GM21619 (cell line): Measurements from ENCODE around the gene SPEG.

Experiments used
- ATAC-seq: cut with Tn5 transposase; IDR thresholded peaks from one replicate; pipeline ENCODE4 v1.9.1; 2021; ENCODE audit not compliant: unreplicated experiment

SPEG gene

DNA sequence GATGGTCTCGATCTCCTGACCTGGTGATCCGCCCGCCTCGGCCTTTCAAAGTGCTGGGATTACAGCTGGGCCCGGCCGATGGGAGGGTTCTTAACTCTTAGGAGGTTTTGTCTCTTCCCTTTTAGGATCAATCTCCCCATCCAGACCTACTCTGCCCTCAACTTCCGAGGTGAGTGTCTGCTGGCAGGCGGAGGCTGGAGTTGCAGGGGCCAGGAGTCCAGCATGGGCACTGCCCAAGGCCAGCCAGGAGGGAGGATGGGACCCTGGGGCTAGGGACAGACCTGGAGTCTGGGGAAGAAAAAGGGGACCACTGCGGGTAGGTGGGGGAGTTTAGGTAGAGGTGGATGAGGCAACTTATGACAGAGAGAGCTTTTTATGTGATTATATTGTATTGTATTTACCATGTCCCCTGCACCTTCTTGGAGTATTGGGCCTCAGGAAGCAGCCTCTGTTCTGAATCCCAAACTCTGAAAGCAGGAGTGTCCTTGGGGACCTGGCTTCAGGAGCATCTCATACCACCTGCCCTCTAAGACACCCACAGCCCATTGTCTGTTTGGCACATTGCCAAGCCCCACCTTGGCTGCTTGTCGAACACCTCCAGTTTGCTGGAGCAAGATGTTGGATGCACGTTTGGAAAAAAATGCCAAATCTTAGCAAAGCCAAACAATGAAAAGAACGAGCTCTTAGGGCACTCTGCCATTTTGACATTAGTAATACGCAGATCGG lies 10.8 kb upstream of the SPEG start:
- ATAC-seq = no peak

GRCh38 chr2:219425238-219426067 lies 9.2 kb upstream of the SPEG start:
- ATAC-seq = no peak

DNA sequence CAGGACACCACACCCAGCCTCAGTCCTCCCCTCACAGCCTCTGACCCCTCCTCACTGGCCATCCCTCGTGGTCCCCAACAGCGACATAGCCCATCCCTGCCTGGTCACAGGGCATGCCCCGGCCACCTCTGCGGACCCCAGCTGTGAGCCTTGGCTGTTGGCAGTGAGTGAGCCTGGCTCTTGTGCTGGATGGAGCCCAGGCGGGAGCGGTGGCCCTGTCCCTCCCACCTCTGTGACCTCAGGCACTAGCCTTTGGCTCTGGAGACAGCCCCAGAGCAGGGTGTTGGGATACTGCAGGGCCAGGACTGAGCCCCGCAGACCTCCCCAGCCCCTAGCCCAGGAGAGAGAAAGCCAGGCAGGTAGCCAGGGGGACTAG lies 8.6 kb upstream of the SPEG start:
- ATAC-seq = no peak

- ATAC-seq = no peak
Observed at GRCh38 chr2:219426534-219427136, 8.0 kb upstream of the SPEG start.

- ATAC-seq = no peak
Observed at GRCh38 chr2:219428469-219428868, 6.2 kb upstream of the SPEG start.

DNA sequence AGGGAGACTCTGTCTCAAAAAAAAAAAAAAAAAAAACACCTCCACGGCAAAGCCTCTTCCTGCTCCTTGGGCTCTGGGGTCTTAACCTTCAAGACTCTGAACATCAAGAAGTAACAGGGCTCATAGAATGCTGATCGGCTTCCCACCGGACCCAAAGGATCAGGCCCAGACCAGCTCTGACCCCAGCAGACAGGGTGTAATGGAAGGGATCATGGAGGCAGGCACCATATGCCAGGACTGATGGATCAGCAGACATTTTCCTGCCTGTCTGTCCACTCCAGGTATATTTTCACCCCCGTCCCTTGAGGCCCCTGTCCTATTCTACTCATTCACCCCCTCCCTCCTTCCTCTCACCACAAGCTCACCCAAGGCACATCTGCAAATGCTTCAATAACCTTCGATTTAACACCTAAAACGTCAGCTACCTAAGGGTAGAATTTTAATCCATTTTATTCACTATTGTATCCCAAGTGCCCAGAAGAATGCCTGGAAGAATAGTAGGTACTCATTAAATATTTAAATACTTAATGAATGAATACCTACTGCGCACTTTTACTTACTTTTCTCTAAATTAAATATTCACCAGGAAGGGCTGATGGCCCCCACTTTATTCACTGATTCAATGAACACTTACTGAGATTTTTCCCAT lies 4.6 kb upstream of the SPEG start:
- ATAC-seq = no peak

DNA sequence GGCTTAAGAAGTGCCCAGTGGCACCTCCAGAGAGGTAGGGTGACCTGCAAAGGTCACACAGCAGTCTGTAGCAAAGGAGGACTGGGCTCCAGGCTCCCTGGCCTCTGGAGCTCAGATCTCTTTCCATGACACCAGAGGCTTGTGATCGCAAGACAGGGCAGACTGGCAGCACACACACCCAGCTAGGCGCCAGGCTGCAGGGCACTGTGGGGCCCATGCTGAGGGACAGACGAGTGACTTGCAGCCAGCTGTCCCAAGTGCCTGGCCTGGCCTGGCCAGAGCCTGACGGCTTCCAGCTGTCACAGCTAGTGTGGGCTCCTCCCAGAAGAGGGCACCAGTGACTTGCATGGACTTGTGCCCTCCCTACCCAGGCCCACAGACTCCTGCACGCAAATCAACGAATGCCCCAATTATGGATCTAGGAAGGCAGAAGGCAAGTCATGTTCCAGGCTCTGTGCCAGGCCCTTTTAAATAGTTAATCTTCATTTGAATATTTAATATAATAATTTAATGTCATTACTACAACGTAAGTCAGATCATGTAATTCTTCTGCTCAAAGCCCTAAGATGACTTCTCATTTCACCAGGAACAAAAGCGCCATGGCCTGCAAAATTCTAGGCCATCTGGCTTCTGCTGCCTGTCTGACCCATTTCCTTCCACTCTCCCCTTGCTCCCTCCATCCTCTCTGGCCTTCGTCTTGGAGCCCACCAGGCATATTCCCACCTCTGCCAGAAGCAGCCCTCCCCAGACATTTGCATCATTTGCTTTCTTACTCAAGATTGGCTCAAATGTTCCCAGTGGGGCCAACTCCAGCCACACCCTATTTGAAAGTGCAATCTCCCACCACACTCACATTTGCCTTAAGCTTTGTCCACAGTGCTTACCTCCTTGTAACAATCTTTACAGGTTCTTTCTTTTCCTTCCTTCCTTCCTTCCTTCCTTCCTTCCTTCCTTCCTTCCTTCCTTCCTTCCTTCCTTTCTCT lies 3.7 kb upstream of the SPEG start:
- ATAC-seq = no peak

GRCh38 chr2:219433666-219434467 lies 776 bp upstream of the SPEG start:
- no peak for ATAC-seq

DNA sequence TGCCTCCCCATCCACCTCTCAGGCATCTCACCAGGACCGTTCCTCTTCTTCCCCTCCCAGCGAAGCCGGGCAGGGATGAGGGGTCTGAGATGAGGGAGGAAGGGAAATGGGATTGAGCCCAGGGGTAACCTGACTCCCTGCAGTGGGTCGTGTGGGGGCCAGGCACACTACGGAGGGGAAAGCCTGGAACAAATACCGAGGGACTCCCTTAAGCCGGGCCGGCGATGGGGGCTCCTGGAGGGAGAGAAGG lies 250 bp upstream of the SPEG start:
- ATAC-seq = no peak

DNA sequence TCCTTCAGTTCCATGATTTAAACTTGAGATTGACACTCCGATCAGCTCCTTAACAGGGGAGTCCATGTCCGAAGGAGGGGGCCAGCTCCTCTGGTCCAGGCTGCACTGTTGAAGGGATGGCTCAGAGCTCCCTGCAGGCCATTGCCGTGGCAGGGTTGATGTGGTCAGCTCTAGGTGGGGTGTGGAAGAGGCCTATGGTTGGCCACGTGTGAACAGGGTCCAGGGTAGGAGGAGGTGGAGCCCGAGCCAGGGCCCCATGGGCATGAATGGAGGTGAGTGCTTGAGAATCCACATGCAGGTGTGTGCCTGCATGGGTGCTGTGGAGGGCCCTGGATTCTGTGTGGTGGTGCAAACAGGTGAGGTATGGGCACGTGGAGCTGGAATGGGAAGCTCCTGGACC lies 1.1 kb downstream of the SPEG start:
- no peak for ATAC-seq

- no peak for ATAC-seq
Observed at GRCh38 chr2:219436491-219436890, 1.8 kb downstream of the SPEG start.

DNA sequence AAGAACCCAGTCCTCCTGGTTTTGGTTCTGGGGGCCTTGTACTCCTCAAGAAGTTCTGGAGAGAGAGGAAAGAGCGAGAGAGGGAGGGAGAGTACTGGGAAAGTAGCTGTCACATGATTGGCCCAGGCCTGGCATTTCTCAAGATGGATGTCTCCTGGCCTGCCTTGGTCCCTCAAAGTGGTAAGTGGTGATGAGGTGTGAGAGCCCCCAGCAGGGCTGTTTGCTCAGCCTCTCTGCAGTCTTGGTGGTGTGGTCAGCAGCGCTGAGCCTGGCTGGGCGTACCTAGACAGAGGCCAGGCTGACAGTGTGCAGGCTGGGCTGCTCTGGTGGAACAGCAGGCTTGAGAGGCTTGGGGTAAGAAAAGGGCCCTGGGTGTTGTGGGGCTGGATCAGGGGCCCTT lies 2.5 kb downstream of the SPEG start:
- no peak for ATAC-seq

GRCh38 chr2:219437690-219438206 lies 3.1 kb downstream of the SPEG start:
- no peak for ATAC-seq

GRCh38 chr2:219438453-219438852 lies 3.8 kb downstream of the SPEG start:
- ATAC-seq = no peak

GRCh38 chr2:219439506-219439905 lies 4.9 kb downstream of the SPEG start:
- ATAC-seq = no peak

DNA sequence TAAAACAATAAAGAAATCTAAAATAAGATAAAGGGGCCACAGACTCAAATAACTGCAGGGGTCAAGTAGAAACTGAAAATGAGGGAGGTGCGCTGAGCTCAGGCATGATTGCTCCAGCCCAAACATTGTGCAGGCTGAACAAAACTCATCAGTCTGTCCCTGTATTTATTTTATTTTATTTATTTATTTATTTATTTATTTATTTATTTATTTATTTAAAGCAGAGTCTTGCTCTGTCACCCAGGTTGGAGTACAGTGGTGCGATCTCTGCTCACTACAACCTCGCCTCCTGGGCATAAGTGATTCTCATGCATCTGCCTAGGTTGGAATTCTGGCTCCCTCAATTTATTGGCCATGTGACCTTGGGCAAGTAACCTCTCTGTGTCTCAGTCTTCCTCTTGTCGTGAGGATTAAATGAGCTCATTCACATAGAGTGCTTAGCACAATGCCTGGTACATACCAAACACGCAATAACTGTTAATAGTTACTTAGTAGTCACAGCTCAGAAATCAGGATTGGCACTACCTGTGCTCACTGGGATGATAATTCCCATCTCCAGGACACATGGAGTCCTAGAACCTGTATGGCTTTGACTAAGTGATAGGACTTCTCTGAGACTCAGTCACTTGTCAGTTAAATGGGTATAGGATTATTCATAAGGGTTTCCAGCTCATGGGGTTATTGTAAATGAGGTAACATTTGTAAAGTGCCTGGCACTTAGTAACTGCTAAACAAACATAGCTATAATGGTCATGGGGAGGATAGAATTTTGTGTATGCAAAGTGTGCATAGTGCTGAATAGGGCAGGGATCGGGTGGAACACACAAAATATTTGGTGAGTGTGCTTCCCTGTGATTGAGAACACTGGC lies 6.0 kb downstream of the SPEG start:
- ATAC-seq = no peak

- no peak for ATAC-seq
Observed at GRCh38 chr2:219441451-219442255, 7.0 kb downstream of the SPEG start.
